ENCODE results near the gene TTLL11.

Gene TTLL11

GRCh38 chr9:122092611-122093506, at the start of gene TTLL11:
TSS of gene TTLL11 (minus strand) at chr9:122093308. CDS start at chr9:122093148, 160 bp downstream.
- DNase-seq, result peak; percentile 96

GRCh38 chr9:122141671-122142070, 48.6 kb upstream of the TTLL11 start:
- no peak for DNase-seq

GRCh38 chr9:122140368-122141193, 47.5 kb upstream of the TTLL11 start:
- DNase-seq, result no peak

GRCh38 chr9:122138560-122139268, 45.6 kb upstream of the TTLL11 start:
- no peak for DNase-seq

GRCh38 chr9:122135529-122135859, 42.4 kb upstream of the TTLL11 start:
- DNase-seq, result no peak

- DNase-seq, result no peak
These were observed 41.9 kb upstream of the TTLL11 start for GRCh38 chr9:122134822-122135528.

- no peak for DNase-seq
These were observed 41.0 kb upstream of the TTLL11 start for GRCh38 chr9:122133984-122134535.

- DNase-seq, result no peak
These were observed 40.3 kb upstream of the TTLL11 start for GRCh38 chr9:122133263-122133983.

GRCh38 chr9:122132539-122132938, 39.4 kb upstream of the TTLL11 start:
- no peak for DNase-seq

- no peak for DNase-seq
These were observed 38.4 kb upstream of the TTLL11 start for GRCh38 chr9:122131401-122132001.

- DNase-seq, result no peak
These were observed 37.7 kb upstream of the TTLL11 start for GRCh38 chr9:122130837-122131236.

GRCh38 chr9:122129969-122130368, 36.9 kb upstream of the TTLL11 start:
- no peak for DNase-seq

- no peak for DNase-seq
These were observed 35.8 kb upstream of the TTLL11 start for GRCh38 chr9:122128969-122129343.

- peak; percentile 8 for DNase-seq
These were observed 35.2 kb upstream of the TTLL11 start for GRCh38 chr9:122128007-122128968.

- DNase-seq, result no peak
These were observed 34.3 kb upstream of the TTLL11 start for GRCh38 chr9:122127396-122127798.

GRCh38 chr9:122126331-122127261, 33.5 kb upstream of the TTLL11 start:
- no peak for DNase-seq

GRCh38 chr9:122125509-122126330, 32.6 kb upstream of the TTLL11 start:
- no peak for DNase-seq

GRCh38 chr9:122125158-122125508, 32.0 kb upstream of the TTLL11 start:
- peak; percentile 75 for DNase-seq
